ENCODE data around the gene TRAPPC12.
"Not testable (repeated sequence)": the region's sequence is repeated elsewhere in the genome, so short reads cannot be mapped to it uniquely, and the experiment has no call there.

TRAPPC12 gene

DNA sequence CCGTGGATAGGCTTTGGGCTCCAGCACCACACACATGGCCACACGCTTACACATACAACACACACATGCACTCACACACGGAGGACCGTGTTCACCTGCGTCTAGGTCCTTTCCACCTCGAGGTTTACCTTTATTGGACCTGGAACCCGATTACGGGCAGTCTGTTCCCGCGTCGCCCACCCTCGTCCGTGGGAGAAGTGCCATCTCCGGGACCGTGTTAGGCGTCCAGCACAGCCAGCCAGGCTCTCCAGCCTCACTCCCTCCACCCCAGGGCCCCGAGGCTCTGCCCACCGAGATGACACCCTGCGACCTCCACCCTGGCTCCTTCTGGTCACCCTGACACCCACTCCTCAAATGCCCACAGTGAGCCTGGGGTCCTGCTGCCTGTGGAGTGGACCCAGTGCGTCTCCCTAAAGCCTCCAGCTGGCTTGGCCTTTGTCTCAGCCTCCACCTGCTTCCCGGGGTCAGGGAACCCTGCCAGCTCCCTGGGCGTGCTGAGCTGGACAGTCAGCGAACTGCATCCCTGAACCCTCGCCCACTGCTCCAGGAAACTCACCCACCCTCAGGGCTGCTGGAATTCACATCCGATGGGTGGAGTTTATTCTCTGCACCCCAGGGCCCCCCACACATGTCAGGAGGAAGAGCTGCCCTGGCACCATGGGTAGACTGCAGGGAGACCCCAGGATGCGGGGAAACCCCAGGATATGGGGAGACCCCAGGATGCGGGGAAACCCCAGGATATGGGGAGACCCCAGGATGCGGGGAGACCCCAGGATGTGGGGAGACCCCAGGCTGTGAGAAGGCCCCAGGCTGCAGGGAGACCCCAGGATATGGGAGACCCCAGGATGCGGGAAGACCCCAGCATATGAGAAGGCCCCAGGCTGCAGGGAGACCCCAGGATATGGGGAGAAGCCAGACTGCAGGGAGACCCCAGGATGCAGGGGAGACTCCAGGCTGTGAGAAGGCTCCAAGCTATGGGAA is 106.8 kb downstream of the TRAPPC12 start:
- DNase-seq (ENCODE audit: low read depth) = no peak

DNA sequence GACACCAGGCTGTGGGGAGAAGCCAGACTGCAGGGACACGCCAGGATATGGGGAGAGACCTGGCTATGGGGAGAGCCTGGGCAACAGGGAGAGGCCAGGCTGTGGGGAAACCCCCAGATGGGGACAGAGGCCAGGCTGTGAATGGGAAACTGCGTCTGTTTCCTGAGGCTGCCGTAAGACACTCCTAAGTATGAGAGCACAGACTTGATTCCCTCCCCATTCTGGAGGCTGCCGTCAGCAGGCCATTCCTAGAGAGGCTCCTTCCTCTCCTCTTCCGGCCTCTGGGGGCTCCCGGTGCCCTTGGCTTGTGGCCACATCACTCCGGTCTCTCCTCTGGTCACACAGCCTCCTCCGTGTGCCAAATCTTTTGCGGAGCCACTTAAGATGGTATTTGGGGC is 107.5 kb downstream of the TRAPPC12 start:
- no peak for DNase-seq (ENCODE audit: low read depth)

GRCh38 chr2:3487432-3487831 is 107.9 kb downstream of the TRAPPC12 start:
- DNase-seq (ENCODE audit: low read depth) = no peak

GRCh38 chr2:3488061-3488531 is 108.6 kb downstream of the TRAPPC12 start:
- DNase-seq (ENCODE audit: low read depth) = no peak

- DNase-seq (ENCODE audit: low read depth) = no peak
These were observed 109.6 kb downstream of the TRAPPC12 start for GRCh38 chr2:3488855-3489763.

DNA sequence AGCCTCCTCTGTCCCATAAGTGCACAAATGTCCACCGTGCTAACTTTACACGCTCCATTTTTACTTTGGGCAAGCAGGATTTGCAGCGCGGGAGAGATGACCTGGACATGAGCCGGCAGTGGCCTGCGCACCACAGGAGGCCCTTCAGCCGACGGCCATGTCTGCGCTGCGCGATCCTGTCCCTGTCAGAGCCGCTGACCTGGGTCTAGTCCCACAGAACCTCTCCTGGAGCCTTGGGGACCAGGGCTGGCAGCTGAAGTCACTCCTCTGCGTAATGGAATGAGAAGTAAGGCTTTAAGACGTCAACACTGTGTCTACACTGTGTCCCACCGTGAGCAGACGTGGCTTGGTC is 110.2 kb downstream of the TRAPPC12 start:
- DNase-seq (ENCODE audit: low read depth) = no peak

- no peak for DNase-seq (ENCODE audit: low read depth)
These were observed 111.0 kb downstream of the TRAPPC12 start for GRCh38 chr2:3490191-3491170.

- DNase-seq (ENCODE audit: low read depth) = no peak
These were observed 111.8 kb downstream of the TRAPPC12 start for GRCh38 chr2:3491306-3491705.

DNA sequence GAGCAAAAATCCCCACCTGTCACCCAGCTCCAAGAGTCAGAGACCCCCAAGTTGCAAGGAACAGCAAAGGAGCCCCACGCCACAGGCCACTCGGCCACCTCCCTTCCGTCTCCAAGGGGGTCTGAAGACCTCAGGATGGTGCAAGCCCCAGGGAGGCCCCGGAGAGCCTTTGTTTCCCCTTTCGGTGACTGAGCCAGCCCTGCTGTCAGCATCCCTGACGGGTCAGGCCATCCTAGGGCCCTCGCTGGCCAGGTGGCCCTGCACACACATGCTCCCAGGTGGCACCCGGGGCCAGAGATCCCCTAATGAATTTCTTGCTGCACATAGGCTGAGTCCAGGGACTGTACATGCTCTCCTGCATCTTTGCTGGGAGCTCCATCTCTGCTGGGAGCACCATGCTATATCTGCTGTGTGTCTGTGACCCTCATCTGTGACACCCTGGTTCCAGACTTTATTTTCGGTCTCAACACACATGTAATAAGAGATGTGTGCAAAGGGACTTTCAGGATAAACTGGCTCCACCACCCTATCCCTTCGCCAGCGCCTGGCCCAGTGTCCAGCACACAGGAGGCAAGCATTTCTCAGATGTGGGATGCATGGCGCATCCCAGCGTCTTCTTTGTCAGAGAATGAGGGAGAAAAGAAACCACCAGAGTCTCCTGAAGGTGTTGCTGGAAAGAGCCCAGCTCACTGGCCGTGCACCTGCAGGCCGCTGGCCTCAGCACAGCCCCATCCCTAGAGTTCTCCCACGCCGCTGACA is 112.4 kb downstream of the TRAPPC12 start:
- DNase-seq (ENCODE audit: low read depth) = no peak

GRCh38 chr2:3492475-3492787 is 112.9 kb downstream of the TRAPPC12 start:
- DNase-seq (ENCODE audit: low read depth) = not testable (repeated sequence)

DNA sequence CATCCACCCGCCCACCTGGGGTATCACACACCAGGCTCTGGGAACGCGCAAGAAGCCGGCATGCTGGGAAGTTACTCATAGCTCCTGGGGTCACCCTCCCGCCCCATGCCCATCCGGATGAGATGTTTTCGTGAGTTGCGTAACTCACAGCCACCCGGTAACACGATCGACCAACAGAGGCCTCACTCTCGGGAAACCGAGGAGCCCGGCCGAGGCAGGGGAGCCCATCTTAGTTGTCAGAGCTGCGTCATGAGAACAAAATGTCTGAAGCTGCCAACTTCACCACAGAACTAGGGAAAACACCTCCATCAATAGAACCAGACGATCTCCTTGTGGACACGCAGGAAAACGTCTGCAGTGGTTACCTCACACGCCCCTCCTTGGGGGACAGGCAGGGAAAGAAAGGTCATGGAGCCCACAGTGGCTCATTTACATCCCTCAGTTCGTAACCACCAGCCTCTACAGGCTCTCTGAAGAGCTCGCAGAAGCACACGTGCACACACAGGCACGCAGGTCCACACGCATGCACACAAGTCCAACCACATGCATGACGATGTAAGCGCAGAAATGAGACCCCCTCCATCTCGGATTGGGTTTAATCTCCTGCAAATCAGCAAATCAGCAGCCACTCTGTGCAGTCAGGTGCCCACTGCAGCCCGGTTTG is 113.6 kb downstream of the TRAPPC12 start:
- no peak for DNase-seq (ENCODE audit: low read depth)

- no peak for DNase-seq (ENCODE audit: low read depth)
These were observed 114.1 kb downstream of the TRAPPC12 start for GRCh38 chr2:3493615-3494007.

- no peak for DNase-seq (ENCODE audit: low read depth)
These were observed 115.6 kb downstream of the TRAPPC12 start for GRCh38 chr2:3494984-3495666.

DNA sequence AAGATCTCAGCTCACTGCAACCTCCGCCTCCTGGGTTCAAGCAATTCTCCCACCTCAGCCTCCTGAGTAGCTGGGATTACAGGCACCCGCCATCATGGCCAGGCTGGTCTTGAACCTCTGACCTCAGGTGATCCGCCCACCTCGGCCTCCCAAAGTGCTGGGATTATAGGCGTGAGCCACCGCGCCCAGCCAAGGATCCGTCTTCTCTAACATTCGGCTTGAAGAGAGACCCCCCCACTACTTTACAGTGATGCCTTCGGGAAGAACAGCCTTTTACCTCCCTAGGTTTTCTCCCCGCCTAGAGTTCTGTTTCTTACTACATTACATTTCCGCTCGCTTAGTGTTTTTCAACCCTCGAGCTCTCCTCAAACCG is 117.2 kb downstream of the TRAPPC12 start:
- not testable (repeated sequence) for DNase-seq (ENCODE audit: low read depth)

- no peak for DNase-seq (ENCODE audit: low read depth)
These were observed 119.4 kb downstream of the TRAPPC12 start for GRCh38 chr2:3498783-3499394.

GRCh38 chr2:3500326-3500899 is 120.9 kb downstream of the TRAPPC12 start:
- no peak for DNase-seq (ENCODE audit: low read depth)

DNA sequence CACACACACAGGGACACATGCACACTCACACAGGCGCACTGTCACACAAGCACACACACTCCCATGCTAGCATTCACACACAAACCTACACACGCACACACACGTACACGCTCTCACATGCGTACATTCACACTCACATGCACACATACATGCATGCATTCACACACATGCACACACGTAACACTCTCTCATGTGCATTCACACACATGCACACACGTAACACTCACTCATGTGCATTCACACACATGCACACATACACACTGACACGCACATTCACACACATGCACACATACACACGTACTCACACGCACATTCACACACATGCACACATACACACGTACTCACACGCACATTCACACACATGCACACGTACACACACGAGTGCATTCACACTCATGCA is 123.6 kb downstream of the TRAPPC12 start:
- DNase-seq (ENCODE audit: low read depth) = no peak

DNA sequence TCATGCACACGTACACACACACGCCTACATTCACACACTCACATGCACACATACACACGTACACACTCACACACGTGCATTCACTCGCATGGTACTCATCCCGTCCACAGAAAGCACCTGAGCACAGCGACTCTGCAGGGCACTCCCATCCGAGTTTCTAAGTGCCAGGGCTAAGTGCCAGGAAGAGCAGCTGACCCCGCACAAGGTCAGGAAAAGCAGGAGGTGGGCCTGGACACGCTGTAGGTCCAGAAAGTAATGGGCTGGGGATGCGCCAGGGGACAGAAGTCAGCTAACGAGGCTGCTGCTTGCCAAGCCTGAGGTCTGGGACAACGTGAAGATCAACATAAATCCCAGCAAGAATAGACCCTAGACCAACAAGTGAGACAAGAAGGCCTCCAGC is 124.0 kb downstream of the TRAPPC12 start:
- DNase-seq (ENCODE audit: low read depth) = no peak

DNA sequence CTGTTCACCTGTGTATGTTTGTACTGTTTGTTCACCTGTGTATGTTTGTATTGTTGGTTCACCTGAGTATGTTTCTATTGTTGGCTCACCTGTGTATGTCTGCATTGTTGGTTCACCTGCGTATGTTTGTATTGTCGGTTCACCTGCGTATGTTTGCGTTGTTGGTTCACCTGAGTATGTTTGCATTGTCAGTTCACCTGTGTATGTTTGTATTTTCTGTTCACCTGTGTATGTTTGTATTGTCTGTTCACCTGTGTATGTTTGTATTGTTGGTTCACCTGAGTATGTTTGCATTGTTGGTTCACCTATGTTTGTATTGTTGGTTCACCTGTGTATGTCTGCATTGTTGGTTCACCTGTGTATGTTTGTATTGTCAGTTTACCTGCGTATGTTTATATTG is 125.2 kb downstream of the TRAPPC12 start:
- no peak for DNase-seq (ENCODE audit: low read depth)
